ENCODE results near the gene CUEDC1.
A peak's percentile ranks its signal among the peaks of the same experiment; 100 is the strongest.

CUEDC1 gene

DNA sequence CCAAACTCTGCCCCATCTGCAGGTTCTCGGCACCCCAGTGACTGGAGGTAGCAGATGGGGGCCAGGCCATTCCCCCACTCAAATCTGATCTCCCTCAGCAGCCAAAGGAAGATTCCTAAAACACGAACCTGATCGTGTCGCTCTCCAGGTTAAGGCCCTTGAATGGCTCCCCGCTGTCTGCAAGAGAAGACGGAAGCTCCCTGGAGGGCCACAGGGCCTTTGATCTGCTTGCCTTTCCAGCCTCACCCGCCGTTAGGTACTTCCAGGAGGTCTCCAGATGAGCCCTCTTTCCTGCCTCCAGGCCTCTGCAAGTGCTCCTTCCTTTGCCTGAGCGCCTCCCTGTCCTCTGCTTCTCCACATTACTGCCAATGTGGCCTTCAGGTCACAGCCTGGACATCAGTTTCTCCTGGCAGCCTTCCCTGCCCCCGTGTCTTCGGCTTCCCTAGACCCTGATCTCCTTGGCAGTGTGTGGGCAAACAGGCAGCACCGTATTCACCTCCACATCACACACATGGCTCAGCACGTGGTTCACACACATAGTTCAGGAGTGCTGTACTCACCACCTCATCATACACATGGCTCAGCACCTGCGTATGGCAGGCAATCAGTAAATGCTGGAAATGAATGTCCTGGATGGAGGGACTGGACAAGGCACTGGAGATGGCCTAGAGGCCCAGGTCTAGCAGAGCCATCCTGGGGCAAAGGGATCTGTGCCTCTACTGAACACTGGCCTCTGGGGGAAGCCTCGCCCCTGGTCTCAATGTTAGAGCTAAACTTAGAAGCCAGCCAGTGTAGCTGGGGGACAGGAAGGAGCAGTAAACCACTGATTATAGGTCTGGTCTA, 79.0 kb downstream of the CUEDC1 start:
- no peak for DNase-seq (ENCODE audit: low read depth in 2 of 2)

DNA sequence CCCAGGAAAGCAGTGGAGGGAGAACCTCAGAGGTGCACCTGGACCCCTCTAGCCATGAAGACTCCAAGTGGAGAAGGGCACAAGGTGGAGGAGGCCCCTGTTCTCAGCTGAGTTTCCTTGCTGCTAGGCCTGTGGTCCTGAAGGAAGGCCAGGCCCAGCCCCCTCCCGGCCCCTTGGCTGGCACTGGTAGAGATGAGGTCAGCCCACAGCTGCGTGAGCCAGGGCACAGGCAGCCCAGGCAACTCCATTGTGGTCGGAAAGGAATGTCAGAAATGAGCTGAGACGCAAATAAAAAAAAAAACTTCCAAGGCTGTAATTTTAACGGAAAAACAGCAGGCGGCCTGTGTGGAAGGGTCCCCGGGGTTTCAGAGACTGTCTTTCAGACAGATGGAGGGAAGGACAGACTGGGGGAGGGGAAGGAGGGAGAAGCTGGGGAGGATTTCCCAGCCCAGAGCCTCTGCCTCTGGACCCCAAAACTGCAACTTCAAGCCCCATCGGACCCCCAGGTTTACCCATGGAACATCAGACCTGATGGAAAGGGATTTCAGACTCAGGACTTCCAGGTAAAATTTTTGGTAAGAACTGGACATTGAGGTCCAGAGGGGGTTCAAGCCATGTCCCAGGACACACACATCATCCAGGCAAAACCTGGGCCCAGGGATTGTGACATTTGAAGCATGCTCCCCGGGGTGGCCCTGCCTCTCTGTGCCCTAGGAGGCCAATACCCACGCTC, 79.8 kb downstream of the CUEDC1 start:
- peak; percentile 97 for DNase-seq (ENCODE audit: low read depth in 2 of 2)

DNA sequence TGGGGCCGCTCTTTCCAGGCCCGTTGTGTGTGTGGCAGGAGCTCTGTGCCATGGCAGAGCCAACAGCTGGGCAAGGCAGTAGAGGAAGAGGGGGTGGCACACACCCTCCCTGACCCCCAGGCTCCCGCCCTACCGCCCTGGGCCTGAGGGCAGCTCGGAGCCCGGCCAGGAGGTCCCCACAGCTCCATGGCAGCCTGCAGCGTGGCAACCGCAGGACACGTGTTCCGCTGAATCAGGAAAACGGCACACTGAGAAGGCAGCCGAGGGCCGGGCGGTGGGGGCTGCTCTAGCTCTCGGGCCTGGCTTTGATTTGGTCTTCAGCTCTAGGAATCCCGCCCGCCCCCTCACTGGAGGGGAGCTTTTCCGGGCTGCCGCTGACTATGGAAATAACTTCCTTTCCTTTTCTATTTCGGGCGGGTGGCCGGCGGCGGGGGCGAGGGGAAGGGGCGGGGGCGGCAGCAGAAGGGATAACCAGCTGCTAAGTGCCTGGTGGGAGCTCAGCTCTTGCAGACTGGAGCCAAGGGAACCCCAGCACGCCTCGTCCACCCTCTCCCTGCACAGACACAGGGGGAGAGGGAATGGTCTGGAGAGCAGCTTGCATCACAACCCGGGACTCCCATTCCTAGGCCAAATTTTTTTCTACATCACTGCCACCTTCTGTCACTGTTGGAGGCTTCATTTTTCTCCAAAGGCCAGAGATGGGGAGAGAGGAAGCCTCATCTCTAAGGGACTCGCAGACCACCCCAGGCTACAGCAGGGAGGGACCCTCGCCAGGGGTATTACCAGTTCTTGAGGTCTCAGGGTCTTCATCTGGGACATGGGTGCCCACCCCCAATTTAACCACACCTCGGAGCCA, 80.5 kb downstream of the CUEDC1 start:
- DNase-seq (ENCODE audit: low read depth in 2 of 2): peak; percentile 92 to 94

DNA sequence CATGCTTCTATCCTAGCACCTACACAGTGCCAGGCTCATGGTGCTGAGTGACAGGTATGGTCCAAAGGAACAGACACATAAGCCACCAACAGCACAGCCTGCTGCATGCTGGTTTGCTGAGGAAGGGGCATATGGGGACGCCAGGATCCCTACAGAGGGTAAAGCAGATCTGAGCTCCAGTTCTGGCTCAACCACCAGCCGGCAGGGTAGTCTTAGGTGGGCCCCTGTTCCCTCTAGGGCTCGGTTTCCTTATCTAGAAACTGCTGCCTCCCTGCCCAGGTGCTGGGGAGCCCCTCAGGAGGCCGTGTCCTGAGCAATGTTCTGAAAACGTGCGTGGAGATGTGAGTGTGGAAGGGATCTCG, 81.2 kb downstream of the CUEDC1 start:
- no peak for DNase-seq (ENCODE audit: low read depth in 2 of 2)

- no peak for DNase-seq (ENCODE audit: low read depth in 2 of 2)
These were observed 81.8 kb downstream of the CUEDC1 start for GRCh38 chr17:57873261-57874057.

DNA sequence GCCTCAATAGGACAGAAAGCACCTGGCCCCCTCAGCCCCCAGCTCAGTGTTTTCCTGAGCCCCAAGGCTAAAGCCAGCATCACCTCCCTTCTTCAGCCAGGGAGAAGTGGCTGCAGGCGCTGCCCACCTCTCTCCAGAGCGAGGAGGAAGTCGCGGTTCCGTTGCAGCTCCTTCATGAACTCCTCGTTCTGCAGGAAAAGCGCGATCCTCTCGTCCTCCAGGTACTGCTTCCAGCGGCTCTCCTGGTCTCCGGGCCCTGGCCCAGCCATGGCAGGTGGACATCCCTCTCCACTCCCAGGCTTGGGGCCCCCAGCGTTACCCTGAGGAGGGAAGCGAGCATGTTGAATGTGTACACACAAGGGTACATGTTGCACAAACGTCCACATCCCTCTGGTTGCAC, 82.7 kb downstream of the CUEDC1 start:
- no peak for DNase-seq (ENCODE audit: low read depth in 2 of 2)

DNA sequence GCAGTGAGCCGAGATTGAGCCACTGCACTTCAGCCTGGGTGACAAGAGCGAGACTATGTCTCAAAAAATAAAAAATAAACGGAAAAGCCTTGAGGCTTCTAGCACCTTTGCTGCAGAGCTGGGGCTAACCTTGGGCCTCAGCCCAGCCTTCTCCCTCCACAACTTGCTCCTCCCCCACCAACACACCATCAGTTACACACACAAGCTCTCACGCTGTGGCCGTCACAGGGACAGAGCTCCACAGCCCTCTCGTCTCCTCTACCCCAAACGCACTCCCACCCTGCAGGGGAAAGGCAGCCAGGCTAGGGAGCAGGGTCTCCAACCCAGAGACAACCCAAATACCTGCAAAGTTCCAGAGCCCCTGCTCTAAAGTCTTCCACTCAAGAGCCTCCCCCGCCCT, 83.3 kb downstream of the CUEDC1 start:
- DNase-seq (ENCODE audit: low read depth in 2 of 2): no peak

DNA sequence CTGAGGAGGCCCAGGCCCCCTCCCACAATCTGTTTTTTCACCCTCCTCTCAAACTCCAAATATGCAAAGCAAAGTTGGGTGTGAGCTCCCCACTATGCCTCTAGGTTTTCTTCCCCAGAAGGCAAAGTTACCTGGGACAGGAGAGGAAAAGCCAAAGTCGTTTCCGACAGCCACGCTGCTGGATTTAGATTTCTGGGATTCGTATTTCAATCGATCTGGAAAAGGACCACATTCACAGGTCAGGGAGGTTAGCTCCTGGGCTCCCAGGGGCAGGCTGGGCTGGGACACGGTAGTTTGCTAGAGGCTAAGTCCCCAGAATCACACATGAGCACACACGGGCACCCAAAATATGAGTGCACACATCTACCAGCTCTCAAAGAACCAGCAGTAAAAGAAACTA, 84.1 kb downstream of the CUEDC1 start:
- DNase-seq (ENCODE audit: low read depth in 2 of 2): no peak

GRCh38 chr17:57870283-57870635, 85.0 kb downstream of the CUEDC1 start:
- DNase-seq (ENCODE audit: low read depth in 2 of 2): no peak

- DNase-seq (ENCODE audit: low read depth in 2 of 2): peak; percentile 81 to 86
These were observed 85.5 kb downstream of the CUEDC1 start for GRCh38 chr17:57869617-57870282.

GRCh38 chr17:57868910-57869616, 86.1 kb downstream of the CUEDC1 start:
- no peak for DNase-seq (ENCODE audit: low read depth in 2 of 2)

GRCh38 chr17:57868007-57868909, 87.0 kb downstream of the CUEDC1 start:
- peak; percentile 83 to 84 for DNase-seq (ENCODE audit: low read depth in 2 of 2)

GRCh38 chr17:57867126-57867525, 88.1 kb downstream of the CUEDC1 start:
- DNase-seq (ENCODE audit: low read depth in 2 of 2): no peak

GRCh38 chr17:57866723-57867122, 88.5 kb downstream of the CUEDC1 start:
- DNase-seq (ENCODE audit: low read depth in 2 of 2): no peak

- DNase-seq (ENCODE audit: low read depth in 2 of 2): no peak
These were observed 88.9 kb downstream of the CUEDC1 start for GRCh38 chr17:57866319-57866718.

- no peak for DNase-seq (ENCODE audit: low read depth in 2 of 2)
These were observed 90.9 kb downstream of the CUEDC1 start for GRCh38 chr17:57864273-57864672.

DNA sequence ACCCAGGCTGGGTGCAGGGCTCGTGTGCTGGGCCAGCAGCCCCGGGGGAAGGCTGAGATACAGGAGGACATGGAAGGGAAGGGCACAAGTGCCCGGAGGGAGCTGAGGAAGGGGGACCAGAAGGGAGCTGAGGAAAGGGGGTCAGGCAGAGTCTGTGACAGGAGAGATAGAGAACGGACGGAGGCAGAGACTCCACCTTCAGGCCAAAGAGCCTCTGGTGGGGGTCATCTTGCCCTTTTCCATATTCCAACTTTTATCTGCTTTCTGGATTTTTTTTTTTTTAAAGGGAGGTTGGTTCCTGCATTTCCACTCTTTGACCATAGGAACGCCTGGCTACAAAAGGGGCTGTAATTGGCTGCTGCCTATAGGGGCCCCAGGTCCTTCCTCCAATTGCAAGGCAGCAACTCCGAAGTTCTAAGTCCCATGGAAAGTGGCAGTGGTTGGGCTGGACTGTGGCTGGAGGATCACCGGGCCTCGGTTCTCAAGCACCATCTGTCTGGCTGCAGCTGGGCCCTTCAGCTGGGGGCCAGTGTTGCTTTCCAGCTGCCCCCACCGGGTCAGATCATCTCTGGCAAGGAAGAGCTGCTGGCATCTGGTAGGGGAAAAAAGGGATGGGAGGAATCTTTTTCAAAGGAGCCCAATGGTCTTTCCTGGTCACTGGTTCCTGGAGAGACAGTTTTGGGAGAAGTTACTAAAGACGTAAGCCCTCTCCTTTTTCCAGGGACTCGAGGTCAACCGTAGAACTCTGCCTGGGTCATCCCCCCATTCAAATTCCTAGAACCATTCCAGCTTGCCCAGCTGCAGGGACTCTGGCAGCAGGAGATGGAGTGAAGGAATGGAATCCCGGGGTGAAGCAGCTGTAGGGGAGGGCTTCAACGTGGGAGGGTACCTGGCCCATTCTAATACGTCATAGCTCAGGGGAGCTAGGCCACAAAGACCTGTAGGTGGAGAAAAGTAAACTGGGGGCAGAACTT, 92.2 kb downstream of the CUEDC1 start:
- DNase-seq (ENCODE audit: low read depth in 2 of 2): no peak

Data from fibroblast of skin of left quadriceps (primary cell).